Activated T-cell treated with anti-CD3 and anti-CD28 coated beads, Interleukin-2, amount 50 U/mL, for 48 hours (primary cell): ENCODE measurements around the gene SSBP4.
"Not testable (repeated sequence)": the region's sequence is repeated elsewhere in the genome, so short reads cannot be mapped to it uniquely, and the experiment has no call there.

Experiments
- DNase-seq, 2 experiments: peaks; one replicate each; pipeline ENCODE4 v3.0.0-alpha.2; 2020

Gene SSBP4

DNA sequence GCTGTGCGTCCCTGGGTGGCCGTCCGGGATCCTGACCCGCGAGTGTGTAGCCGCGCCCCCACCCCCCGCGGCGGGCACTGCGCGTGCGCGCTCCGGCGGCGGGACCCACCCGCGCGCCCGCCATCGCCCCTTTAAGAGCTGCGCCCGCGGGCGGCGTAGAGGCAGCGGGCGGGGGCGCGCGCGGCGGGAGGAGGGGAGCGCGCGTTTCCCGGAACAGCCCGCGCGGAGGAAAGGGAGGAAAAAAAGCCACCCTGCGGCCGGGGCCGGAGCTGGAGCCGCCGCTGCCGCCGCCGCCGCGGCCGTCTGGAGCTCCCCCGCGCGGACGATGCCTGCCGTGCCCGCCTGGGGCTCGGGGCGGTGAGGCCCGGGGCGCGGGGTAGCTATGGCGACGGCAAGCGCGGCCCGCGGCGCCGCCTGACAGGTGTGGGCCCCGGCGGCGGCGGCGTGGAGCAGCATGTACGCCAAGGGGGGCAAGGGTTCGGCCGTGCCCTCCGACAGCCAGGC lies at the start of gene SSBP4:
SSBP4 (plus strand) TSS at position 204 of the 504 bp plus-strand sequence; CDS start at position 455, 251 bp downstream.
- DNase-seq: peak; percentile 78 to 85

GRCh38 chr19:18373407-18373891 lies 45.7 kb upstream of the SSBP4 start:
- DNase-seq: no peak

DNA sequence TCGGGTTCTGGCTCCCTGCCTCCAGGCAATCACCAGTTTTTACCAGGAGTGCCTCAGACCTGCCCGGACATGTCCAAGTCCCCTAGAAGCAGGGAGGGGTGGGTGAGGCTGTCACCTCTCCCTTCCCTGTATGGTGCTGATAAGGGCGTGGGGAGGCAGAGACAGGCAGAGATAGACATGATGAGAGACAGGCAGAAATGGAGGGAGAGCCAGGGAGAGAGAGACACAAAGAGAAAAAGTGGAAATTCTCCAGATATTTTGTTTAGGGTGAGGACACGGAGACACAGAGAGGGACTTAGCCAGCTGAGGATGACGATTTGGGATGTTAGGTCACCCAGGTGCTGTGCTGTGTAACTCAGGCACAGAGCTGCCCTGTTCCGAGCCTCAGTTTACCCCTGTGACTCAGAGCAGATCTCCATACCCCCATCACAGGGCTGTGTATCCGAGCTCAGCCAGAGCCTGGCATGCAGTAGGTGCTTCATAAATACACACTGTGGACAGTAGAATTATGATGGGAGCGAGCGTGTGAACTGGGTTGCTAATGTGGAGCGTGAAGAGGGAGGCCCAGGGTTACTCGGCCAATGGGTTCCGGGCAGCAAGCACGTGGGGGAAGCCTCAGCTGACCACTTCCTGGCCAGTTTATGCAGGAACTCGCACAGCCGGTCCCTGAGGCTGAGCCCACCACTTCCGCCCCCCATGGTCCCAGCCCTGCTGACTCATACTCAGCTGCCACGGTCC lies 45.1 kb upstream of the SSBP4 start:
- DNase-seq: peak; percentile 65 to 70

DNA sequence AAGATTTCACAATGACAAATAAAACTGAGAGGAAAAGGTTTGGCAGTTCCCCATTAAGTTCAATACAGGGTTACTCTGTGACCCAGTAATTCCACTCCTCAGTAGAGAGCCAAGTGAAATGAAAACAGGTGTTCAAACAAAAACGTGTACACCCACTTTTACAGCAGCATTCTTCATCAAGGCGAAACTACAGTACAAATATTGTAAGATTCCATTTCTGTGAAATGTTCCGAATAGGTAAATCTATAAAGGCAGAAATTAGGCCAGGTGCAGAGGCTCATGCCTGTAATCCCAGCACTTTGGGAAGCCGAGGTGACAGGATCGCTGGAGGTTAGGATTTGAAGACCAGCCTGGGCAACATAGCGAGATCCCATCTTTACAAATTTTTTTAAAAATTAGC lies 42.2 kb upstream of the SSBP4 start:
- no peak for DNase-seq

DNA sequence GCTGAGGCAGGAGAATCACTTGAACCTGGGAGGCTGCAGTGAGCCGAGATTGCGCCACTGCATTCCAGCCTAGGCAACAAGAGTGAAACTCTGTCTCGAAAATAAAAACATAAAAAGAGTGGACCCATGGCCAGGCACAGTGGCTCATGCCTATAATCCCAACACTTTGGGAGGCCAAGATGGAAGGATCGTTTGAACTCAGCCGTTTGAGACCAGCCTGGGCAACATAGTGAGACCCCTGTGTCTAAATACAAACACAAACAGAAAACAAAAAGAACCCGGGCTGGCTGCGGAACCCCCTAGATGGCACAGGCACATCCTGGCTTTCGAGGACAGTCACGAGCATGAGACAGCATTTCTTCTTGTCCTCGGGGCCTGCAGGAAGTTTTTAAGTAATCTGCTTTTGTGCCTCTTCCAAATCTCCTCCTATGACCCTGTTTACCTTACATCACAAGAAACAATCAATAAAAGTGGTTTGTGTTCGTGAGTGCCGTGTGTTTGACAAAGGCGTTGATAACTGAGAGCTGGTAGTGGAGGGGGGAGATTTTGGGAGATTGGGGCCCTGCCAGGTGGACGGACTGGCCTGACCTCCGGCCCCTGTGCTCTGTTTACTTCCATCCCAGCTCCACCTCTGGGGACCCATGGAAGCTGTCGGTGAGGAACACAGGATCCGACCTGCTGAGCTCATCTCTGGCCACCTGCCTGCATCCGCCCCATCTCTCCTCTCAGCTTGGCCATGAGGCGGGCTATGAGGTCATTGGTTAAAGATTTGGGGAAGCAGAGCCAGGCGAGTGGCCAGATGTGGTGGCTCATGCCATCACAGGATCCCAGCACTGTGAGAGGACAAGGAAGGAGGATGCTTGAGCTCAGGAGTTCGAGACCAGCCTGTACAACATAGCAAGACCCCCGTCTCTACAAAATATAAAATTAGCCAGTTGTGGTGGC lies 39.1 kb upstream of the SSBP4 start:
- DNase-seq: no peak

- DNase-seq: no peak
Measured at GRCh38 chr19:18380843-18381242, 38.4 kb upstream of the SSBP4 start.

DNA sequence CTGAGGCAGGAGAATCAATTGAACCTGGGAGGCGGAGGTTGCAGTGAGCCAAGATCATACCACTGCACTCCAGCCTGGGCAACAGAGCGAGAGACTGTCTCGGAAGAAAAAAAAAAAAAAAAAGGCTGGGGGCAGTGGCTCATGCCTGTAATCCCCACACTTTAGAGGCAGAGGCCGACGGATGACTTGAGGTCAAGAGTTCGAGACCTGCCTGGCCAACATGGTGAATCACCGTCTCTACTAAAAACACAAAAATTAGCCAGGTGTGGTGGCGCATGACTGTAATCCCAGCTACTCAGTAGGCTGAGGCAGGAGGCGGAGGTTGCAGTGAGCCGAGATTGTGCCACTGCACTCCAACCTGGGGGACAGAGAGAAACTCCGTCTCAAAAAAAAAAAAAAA lies 35.6 kb upstream of the SSBP4 start:
- not testable (repeated sequence) for DNase-seq

GRCh38 chr19:18384775-18385174 lies 34.4 kb upstream of the SSBP4 start:
- no peak for DNase-seq

- DNase-seq: no peak
Measured at GRCh38 chr19:18385359-18385674, 33.9 kb upstream of the SSBP4 start.

- DNase-seq: peak; percentile 52 to 64
Measured at GRCh38 chr19:18385675-18386542, 33.3 kb upstream of the SSBP4 start, which contains the start of gene GDF15. Gene GDF15, plus strand, starts transcription at chr19:18386158. Its CDS starts 32 bp downstream, at chr19:18386190.

DNA sequence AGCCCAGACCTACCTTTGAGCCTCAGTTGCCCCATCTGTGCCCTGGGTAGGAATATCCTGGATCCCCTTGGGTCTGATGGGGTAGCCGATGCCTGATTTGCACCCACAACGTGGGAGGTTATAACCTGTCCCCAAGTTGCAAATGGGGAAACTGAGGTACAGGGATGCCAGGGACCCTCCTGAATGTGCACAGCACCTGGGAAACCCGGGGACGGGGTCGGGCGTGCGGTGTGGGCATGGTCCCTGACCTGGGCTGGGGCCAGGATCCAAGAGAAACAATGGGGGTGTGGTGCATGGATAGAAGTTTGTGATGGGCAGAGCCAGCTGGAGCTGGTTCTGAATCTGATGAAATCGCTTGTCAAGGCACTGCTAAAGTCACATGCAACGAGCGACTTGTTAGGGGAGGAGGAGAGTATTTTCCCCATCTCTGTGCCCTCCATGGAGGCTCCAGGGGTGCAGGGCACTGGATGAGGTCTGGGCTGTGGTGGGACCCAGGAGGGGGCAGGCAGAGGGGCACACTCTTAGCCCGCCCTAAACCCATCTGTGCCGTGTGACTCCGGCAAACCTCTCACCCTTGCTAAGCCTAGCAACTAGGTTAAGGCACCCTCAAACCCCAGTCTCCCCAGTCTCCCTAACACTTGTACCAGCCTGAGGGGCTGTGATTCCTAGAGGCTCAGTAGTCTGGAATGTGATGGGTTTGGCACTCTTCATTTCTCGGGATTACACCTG lies 32.5 kb upstream of the SSBP4 start:
- no peak for DNase-seq

- peak; percentile 92 to 93 for DNase-seq
Measured at GRCh38 chr19:18388100-18388959, 30.9 kb upstream of the SSBP4 start.

- DNase-seq: no peak
Measured at GRCh38 chr19:18388960-18389725, 30.1 kb upstream of the SSBP4 start.

DNA sequence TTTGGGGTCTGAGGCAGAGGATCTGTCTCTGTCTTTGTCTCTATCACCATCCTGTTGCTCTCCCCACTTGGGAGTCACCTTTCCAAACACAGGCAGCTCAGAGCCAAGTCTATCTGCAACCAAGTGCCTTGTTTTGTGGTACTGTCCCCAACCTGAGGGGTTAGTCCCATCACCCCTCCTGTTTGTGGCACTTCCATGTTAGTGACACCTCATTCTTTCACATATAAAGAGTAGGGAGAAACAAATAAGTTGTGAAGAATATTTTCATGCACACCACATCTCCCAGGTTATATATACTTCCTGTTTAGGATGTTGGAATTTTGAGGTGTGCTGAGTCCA lies 29.5 kb upstream of the SSBP4 start:
- no peak for DNase-seq

GRCh38 chr19:18390065-18390907 lies 28.9 kb upstream of the SSBP4 start:
- no peak for DNase-seq

DNA sequence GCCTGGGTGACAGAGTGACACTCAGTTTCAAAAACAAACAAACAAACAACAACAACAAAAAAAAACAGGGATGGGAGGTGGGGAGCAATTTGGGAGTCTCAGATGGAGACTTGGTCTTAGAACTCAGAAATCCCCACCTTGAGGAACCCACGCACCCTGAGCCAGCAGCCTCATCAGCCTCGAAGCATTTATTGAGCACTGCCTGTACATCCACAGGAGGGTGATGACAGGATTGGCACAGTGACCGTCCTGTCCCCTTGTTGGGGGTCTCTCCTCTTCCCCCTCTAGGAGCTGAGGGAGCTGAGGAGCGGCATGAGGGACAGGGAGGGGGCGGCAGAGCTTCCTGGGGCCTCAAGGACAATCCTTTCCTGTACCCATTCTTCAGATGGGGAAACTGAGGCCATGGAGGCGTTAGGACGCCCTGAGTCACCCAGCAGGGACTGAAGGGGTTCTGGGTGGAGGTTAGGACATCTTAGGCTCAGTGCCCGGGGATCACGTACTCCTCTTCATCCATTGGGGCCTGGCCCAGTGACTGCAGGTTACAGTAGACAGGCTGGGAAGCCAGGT lies 27.6 kb upstream of the SSBP4 start:
- DNase-seq: no peak

DNA sequence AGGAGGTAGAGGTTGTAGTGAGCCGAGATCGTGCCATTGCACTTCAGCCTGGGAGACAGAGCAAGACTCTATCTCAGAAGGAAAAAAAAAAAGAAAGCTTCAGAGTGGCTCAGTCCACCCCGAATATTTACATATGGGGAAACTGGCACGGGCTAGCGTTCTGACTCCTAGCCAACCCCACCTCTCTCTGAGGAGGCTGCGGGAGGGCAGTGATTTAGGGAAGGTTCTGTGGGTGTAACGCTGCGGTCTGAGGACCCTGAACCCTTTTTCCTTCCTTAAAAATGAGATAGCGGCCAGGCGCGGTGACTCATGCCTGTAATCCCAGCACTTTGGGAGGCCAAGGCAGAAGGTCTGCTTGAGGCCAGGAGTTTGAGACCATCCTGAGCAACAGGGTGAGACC lies 26.8 kb upstream of the SSBP4 start:
- no peak for DNase-seq

DNA sequence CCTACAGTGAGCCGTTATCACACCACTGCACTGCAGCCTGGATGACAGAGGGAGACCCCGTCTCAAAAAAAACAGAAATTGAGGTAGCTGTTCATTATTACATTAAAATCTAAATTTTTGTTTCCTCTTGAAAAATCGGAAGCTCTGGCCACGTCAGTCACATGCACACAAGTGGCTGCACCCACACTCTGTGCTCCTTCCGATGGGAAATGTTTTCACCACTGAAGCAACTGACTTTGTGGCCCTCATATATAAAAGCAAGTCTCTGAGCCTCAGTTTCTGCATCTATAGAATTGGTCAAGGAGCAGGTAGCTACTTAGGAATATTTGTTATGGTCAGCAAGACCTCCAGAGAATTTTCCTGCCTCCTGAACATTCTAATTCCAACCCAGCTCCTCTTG lies 26.3 kb upstream of the SSBP4 start:
- no peak for DNase-seq

DNA sequence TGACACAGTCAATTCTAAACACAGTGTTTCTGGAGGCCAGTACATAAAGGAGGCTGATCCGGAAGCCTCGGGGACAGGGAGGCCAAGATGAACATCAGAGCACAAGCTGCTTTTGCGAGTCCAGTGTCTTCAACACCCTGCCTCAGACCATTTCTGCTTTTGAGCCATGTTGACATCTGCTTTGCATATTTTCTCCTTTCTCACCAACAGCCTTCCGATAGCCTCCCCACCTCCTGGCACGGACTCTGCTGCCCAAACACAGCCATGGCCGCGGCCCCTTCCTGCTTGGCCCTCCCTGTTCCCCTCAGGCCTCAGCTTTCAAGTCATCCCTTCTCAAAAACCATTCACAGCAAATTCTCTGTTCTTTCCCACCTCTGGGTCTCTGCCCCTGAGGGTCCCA lies 25.4 kb upstream of the SSBP4 start:
- DNase-seq: no peak
